GM19240 (cell line): ENCODE measurements around the gene TMEM108.
A peak's percentile ranks its signal among the peaks of the same experiment; 100 is the strongest.

ENCODE experiments used
- DNase-seq: peaks from one replicate; pipeline ENCODE4 v3.0.0; 2011; ENCODE audit warnings: low spot score; ENCODE audit not compliant: insufficient read length

The TMEM108 gene

GRCh38 chr3:133162265-133162664 lies 124.1 kb downstream of the TMEM108 start:
- no peak for DNase-seq

DNA sequence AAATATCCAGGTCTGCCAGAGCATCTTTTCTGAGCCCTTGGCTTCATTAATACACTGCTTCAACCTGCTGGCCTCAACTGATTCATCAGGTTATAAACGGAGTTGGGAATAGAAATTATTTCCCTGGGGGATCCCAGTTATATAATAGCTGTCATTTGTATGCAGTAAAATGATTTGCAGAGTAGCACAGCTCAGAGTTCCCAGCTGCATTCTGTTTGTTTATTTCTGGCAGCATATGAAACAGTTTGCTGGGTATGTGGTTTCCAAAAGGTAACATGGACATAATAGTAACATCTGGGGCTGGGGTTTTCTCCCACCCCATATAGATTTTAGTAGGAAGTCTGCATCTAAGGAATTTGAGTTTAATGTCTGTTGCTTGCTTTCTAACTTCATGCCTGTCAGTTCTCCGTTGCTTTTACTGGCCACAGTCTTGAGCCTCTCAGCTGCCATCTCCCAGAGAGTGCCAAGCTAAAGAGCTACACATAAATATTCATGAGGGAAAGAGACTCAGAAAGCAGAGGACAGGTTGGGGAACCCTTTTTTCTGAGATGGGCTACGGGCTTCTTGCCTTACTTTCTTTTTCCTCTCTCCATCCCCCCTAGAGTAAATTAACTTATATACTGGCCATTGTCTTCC lies 124.6 kb downstream of the TMEM108 start:
- no peak for DNase-seq

DNA sequence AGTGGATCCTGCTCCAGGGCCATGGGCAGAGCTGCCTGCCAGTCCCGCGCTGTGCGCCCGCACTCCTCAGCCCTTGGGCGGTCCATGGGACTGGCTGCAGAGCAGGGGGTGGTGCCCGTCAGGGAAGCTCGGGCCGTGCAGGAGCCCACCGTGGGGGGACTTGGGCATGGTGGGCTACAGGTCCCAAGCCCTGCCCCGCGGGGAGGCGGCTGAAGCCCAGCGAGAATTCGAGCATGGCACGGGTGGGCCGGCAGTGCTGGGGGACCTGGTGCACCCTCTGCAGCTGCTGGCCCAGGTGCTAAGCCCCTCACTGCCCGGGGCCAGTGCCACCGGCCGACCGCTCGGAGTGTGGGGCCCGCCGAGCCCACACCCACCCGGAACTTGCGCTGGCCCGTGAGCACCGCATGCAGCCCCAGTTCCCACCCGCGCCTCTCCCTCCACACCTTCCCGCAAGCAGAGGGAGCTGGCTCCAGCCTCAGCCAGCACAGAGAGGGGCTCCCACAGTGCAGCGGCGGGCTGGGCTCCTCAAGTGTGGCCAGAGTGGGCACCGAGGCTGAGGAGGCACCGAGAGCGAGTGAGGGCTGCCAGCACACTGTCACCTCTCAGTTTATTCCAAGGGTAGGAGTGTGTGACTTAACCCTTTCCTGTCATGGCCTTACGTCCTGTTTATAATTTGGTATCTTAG lies 129.3 kb downstream of the TMEM108 start:
- no peak for DNase-seq

DNA sequence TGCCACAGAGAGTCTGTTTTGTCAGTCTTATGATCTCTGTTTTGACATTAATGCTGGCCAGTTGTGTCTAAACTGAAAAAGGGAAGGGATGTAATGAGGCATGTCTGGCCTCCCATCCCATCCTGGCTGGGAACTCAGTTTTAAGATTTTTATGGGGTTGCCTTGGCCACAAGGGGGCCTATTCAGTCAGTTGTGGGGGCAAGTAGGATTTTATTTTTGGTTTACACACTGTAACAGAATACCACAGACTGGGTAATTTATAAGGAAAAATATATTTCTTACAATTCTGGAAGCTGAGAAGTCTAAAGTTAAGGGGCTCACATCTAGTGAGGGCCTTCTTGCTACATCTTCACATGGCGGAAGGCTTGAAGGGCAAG lies 129.8 kb downstream of the TMEM108 start:
- DNase-seq, result no peak

GRCh38 chr3:133169331-133170068 lies 131.3 kb downstream of the TMEM108 start:
- DNase-seq, result no peak

DNA sequence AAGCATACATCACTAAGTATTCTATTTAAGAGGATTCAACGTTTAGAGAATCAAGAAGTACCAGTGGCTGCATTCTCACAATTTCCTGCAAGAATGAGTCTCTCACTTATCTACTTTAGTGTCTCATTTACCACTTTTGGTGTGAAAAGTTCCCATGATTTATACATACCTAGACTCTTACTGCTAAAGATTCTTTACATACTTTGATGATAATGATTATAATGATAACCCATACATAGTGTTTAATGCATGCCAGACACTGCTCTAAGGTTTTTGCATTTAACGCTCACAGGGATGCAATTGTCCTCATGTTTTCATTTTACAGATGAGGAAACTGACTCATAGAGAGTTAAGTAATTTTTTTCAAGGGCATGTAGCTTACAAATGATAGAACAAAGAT lies 133.6 kb downstream of the TMEM108 start:
- no peak for DNase-seq

DNA sequence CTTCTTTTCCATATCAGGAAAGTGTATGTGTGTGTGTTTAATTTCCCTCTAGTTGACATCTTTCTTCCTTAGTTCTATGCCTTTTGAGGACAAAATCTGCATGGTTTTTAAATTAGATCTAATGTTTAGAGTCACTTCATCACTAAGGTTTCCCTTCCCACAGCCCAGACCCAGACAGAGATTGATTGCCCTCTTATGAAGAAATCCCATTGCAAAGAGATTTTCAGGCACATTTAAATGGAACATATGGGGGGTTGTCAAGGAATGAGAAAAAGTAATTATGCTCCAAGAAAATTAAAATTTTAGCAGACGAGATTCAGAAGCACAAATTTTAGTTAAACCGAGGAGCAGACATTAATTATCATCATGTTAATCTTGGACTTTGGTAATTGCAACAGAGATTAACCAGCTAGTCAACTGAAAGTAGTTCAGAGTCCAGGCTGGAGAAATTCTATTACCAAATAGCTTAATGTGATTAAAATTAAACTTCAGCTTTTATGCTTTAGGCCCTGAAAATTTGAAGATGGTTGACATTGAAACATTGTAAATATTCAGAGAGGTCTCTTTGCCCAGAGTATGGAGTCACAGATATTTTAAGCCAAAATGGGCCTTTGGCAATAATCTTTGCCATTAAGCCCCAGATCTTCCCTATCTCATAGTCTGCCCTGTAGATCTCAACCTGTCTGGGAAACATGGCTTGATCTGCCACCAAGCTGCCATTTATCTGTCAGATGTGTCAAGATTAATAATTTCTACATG lies 143.4 kb downstream of the TMEM108 start:
- DNase-seq, result no peak

DNA sequence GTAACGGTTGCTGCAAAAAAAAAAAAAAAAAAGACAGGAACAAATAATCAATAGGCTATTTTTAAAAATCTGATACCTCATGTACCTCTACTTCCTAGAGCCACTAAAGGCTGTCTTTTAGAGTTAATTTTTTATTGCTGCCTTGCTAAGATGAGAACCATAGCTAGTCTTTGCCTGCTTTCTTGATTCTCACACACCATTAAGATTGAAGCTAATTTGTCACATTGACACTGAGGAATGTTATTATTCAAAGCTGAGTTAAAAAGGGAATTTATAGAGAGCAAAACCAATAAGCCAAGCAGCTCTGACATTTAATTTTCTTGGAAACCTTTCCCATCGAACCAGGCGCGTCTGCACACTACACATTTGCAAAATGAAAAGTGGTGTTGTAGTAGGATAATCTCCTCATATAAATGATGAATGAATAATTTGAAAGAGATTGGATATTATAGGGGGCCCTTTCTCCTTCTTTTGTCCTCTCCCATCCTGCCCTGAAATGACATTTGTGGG lies 149.7 kb downstream of the TMEM108 start:
- no peak for DNase-seq

DNA sequence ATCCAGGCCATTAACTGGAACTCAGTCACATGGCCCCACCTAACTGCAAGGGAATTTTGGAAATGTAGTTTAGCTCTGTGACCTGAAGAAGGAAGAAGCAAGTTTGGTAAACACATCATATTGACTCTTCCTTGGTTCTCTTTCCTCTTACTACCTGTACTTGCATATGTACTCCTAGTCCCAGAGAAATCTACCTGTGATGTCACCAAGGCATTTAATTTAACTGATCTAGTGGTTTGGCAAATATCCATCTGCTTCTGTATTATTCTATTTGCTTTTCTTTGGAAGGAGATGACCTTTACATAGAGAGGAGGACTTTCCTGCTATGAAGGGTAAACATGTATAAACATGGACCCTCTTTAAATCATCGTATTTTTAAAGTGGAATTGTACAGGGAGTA lies 150.8 kb downstream of the TMEM108 start:
- no peak for DNase-seq

GRCh38 chr3:133189893-133190292 lies 151.7 kb downstream of the TMEM108 start:
- no peak for DNase-seq

- no peak for DNase-seq
These were observed 153.6 kb downstream of the TMEM108 start for GRCh38 chr3:133191818-133192217.

GRCh38 chr3:133192363-133192945 lies 154.3 kb downstream of the TMEM108 start:
- no peak for DNase-seq

GRCh38 chr3:133192967-133193366 lies 154.8 kb downstream of the TMEM108 start:
- no peak for DNase-seq

GRCh38 chr3:133196527-133196926 lies 158.3 kb downstream of the TMEM108 start:
- no peak for DNase-seq

DNA sequence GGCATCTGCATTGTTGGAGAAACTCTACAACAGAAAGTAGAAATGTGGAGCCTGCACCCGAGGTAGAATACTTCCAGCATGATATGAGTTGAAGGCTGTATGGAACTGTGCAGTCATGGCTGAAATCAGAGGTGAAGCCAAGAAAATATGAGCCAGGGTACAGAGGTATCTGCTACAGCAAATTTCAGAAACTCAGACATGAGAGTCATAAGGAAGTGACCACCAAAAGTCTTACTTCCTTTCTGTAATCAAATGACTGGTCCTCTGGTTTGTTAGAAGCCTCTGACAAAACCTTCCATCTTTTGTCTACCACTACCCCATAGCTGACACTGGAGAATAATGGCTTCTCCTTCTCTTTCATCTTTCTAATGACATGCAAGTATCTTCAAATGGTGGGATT lies 159.4 kb downstream of the TMEM108 start:
- no peak for DNase-seq

DNA sequence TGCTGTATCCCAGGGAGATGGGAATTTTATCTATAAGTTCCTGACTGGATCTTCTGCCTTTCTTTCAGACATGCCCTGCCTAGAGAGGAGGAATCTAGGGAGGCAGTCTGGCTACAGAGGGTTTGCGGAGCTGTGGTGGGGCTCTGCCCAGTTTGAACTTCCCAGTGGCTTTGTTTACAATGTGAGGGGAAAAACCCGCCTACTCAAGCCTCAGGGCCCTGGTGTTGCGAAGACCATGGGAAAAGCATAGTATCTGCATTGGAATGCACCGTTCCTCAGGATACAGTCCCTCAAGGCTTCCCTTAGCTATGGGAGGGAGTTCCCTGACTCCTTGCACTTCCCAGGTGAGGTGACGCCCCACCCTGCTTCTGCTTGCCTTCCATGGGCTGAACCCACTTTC lies 168.7 kb downstream of the TMEM108 start:
- DNase-seq, result no peak

DNA sequence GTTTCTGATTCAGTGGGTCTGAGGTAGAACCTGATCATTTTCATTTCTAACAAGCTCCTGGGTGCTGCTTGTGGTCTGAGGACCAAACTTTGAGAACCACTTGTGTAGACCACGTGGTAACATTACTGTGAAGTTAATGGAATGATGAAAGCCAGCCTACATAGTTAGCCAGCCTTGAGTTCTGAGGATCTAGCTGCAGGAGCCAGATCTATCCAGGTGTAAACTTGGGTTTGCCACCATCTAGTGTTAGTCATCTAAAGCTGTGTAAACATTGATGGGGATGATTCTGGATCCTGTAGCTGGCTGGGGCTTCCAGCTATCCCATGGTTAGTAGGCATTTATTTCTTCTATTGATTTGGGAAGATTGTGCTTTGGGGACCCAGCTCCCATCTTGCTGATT lies 170.0 kb downstream of the TMEM108 start:
- DNase-seq, result no peak

- no peak for DNase-seq
These were observed 171.8 kb downstream of the TMEM108 start for GRCh38 chr3:133209871-133210550.

DNA sequence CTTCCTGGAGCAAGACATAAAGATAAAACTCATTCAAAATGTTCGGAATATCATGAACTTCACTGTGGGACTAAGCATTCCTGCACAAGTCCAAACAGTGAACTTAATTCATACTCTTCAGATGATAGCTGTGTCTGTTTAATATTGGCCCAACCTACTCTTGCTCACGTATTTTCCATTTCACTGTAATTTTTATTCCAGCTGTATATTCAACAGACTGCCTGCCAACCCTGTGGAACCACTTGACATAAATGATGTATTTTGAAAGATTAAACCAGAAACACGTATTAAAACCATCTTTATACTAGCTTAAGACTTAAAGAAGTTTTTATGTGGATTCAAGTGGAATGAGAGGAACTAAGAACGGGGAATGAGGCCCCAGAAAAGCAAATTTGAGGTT lies 172.5 kb downstream of the TMEM108 start:
- no peak for DNase-seq

- DNase-seq, result peak; percentile 8
These were observed 173.3 kb downstream of the TMEM108 start for GRCh38 chr3:133211449-133211848.

DNA sequence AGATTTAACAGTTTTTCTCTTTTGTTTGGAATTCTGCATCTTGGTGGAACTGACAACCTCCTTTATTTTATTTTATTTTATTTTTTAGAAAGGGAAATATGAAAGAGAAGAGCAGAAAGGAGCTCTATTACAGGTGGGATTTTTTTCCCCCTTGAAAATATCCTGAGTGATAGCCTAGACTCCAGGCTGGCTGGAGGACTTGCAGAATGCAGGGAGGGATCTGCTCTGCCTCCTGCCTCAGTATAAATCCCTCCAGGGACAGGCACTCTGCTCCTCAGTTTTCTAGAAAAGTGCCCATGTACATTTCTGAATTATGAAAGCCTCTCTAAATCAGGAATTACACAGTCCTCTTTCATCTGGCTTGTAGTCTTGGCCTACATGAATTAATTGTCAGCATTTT lies 173.7 kb downstream of the TMEM108 start:
- no peak for DNase-seq
